Ovary (tissue), 3 donors: ENCODE measurements around the gene ETV6.

ENCODE experiments used
- EP300 ChIP-seq: sonication (generic); formaldehyde crosslinking; IDR thresholded peaks from one replicate; pipeline ENCODE4 v1.6.1; 2017; ENCODE audit warnings: antibody characterized with exemption
- POLR2A ChIP-seq: fragments of 450-650 bp; IDR thresholded peaks from one replicate; pipeline ENCODE4 v1.6.1; 2017; ENCODE audit warnings: antibody characterized with exemption, mild to moderate bottlenecking, moderate library complexity
- TF ChIP-seq, protein P1 (sequence below), 3 donors: fragments of 450-650 bp in 2 of 3; fragments of 200-600 bp in 1 of 3; IDR thresholded peaks; one replicate each; pipeline versions ENCODE4 v1.5.1 to v1.8.0; 2016 to 2022; ENCODE audit warnings: antibody characterized with exemption in 3 of 3, mild to moderate bottlenecking in 1 of 3
- donor health status: DM: no; HTN: no; CAD: no.

DNA sequence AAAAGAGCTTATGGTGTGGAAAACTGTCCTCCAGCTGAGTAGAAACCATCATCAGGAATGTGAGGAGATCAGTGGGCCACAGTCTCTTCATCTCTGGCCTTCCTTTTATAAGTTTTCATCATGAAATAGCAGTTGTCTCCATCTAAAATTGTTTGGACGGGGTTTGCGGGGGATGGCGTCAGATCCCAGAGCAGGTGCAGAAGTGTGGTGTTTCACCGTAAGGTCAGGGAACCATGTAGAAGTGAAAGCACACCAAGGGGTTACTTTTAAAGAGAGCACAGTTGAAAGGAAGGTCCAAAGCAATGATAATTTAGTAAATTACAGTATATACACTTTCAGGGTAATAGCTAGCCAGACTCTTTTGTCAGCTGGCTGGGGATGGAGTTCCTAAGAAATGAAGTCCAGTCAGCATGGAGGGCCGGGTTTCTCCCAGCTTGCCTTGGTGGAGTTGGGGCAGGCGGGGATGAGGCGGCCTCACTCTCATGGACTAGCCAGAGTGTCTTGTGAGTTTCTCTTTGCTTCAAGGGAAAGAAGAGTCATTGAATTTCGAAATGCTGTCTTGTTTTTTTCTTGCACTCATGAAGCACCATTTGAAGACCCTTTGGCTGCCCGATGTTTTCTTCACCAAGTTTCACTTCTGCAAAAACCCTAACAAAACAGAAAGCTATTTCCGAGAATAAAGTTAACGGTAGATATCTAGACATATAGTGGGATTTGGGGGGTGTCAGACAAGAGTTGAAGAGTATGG is 100.6 kb downstream of the ETV6 start:
- TF ChIP-seq POLR2A (no peak), EP300 (no peak)
- TF ChIP-seq, protein P1, sequence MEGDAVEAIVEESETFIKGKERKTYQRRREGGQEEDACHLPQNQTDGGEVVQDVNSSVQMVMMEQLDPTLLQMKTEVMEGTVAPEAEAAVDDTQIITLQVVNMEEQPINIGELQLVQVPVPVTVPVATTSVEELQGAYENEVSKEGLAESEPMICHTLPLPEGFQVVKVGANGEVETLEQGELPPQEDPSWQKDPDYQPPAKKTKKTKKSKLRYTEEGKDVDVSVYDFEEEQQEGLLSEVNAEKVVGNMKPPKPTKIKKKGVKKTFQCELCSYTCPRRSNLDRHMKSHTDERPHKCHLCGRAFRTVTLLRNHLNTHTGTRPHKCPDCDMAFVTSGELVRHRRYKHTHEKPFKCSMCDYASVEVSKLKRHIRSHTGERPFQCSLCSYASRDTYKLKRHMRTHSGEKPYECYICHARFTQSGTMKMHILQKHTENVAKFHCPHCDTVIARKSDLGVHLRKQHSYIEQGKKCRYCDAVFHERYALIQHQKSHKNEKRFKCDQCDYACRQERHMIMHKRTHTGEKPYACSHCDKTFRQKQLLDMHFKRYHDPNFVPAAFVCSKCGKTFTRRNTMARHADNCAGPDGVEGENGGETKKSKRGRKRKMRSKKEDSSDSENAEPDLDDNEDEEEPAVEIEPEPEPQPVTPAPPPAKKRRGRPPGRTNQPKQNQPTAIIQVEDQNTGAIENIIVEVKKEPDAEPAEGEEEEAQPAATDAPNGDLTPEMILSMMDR (IDR thresholded peaks at IDR 0.05) = no peak
